GM18868 (cell line): ENCODE results near the gene WAPL.
A peak's percentile ranks its signal among the peaks of the same experiment; 100 is the strongest.
"Not testable (repeated sequence)": the region's sequence is repeated elsewhere in the genome, so short reads cannot be mapped to it uniquely, and the experiment has no call there.

ENCODE experiments used
- ATAC-seq: cut with Tn5 transposase; IDR thresholded peaks from one replicate; pipeline ENCODE4 v1.9.1; 2021; ENCODE audit warnings: mild to moderate bottlenecking, moderate library complexity; ENCODE audit not compliant: unreplicated experiment

Gene WAPL

GRCh38 chr10:86391236-86391840 lies 130.3 kb downstream of the WAPL start:
- peak; percentile 5 for ATAC-seq

DNA sequence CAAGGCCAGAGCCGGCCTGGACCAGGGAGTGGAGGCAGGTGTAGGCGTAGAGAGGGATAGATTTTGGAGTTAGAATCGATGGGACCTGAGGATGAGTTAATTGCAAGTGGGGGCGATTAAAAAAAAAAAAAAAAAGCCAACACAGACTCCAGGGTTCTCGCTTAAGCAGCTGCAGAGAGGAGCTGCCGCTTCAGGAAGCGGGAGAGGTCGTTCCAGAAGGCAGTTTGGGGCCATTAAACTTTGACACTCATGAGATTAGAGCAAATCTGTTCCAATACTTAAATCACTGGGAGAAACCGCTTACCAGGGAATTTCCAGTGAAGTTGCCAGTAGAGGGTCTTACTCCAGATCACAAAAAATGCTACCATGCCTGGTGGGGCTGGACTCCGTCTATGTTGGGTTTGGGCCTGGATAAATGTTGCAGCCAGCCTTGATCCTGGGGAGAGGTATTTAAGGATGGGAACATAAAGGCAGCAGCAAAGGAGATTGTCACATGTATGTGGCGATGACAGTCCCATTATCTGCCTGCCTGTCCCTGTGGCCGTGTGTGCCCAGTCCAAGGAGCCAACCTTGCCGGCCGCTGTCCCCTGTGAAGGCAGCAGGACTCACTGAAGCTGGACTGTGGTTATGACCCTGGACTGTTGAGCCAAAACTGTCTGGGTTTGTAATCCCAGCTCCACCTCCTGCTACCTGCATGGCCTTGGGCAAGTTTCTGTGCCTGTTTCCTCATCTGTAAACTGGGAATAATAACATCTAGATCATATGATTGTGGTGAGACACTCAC lies 131.1 kb downstream of the WAPL start:
- no peak for ATAC-seq

DNA sequence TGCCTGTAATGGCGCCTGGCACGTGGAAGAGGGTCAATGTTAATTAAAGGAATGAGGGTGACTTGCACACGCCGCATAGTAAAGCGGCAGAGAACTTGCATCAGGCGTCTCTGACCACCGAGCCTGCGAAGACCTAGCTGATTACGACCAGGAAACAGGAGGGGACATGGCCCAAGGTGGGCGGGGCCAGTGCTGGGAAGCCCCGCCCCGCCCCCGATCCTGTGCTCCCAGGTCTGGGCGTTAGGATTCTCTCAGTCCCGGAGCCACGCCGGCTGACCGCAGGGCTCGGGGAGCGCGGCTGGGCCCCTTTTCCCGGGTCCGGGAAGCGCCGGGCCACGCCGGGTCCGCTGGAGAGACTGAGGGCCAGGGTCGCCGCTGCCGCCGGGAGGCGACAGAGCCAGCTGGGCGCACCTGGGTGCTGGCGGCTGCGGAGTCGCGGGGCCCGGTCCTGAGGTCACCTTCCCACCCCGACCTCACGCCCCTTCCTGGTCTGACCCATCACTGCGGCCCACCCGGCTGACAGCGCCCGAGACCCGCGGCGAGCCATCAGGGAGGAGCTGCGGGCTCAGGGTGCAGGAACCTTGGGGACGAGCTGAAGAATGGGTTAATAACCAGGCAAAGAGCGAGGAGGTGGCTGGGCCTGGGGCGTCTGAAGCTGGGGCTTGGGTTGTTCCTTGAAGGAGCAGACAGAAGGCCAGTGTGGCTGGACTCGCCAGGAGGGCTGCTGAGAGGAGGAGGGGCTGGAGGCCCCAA lies 132.0 kb downstream of the WAPL start:
- peak; percentile 45 for ATAC-seq

- ATAC-seq = not testable (repeated sequence)
Measured at GRCh38 chr10:86389109-86389440, 132.5 kb downstream of the WAPL start.

DNA sequence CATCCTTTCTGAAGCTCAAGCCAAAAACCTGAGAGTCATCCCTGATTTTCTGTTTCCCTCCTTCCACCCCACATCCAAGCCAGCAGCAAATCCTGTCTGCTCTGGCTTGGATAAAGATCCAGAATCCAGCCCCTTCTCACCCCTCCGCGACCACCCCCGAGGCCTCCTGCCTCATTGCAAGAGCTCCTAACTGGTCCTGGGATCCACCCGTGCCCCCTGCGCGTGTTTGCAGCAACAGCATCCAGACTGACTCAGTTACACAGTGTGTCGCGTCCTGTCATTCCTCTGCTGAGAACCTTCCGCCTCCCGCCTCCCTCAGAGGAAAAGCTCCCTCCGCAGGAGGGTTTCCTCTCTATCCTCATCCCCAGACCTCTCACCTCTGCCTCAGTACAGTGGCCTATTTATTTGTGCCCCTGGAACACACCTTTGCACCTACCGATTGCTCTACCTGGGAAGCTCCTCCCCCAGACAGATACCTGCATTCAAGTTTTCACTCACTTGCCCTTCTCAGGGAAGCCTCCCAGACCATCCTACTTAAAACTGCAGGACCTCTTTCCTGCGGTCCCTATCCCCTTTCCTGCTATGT lies 133.4 kb downstream of the WAPL start:
- ATAC-seq = no peak

DNA sequence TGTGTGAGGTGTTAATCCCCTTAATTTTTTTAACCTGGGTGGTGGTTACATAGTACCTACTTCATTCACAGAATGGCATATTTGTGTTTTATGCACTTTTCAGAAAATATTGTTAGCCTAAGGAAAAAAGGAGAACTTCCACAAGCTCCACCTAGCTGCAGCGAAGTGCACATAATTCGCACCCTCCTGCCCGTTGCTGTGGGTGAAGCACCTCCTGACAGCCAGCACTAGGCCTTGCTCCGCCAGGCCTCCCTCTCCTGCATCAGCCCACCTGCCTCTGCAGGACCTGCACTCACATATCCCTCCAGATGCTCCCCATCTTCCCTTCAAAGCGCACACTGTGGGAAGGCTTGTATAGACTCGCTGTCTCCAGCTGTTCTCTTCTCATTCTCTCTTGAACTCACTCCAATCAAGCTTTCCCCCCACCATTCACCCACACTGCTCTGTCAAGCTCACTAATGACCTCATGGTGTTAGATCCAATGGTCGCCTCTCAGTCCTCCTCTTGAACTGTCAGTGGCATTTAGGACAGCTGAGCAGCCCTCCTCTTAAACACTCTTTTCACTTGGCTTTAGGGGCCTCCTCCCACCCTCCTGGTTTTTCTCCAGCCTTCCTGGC lies 134.3 kb downstream of the WAPL start:
- no peak for ATAC-seq

- ATAC-seq = no peak
Measured at GRCh38 chr10:86385806-86386205, 135.8 kb downstream of the WAPL start.
